HEK293 (cell line): Measurements from ENCODE around the gene CKB.

Experiments
- GLIS1 ChIP-seq: fragments of 450-650 bp; formaldehyde crosslinking; IDR thresholded peaks from 2 replicates; pipeline ENCODE4 v1.5.1; 2016; ENCODE audit warnings: missing biosample characterization, missing genetic modification characterization
- HIC1 ChIP-seq: fragments of 450-650 bp; formaldehyde crosslinking; IDR thresholded peaks from 2 replicates; pipeline ENCODE4 v1.5.1; 2016; ENCODE audit warnings: missing biosample characterization, missing genetic modification characterization
- IKZF3 ChIP-seq: fragments of 450-650 bp; IDR thresholded peaks from 2 replicates; pipeline ENCODE4 v1.5.0; 2018; ENCODE audit warnings: missing biosample characterization, mild to moderate bottlenecking, missing genetic modification characterization, moderate library complexity
- PRDM2 ChIP-seq: fragments of 450-650 bp; formaldehyde crosslinking; IDR thresholded peaks from 2 replicates; pipeline ENCODE4 v1.5.1; 2016; ENCODE audit warnings: missing biosample characterization, missing genetic modification characterization, borderline replicate concordance
- TRIM28 ChIP-seq: IDR thresholded peaks from 2 replicates; pipeline ENCODE4 v1.6.1; 2011; ENCODE audit warnings: low read length, control low read depth, borderline replicate concordance
- ZBTB17 ChIP-seq: fragments of 450-650 bp; formaldehyde crosslinking; IDR thresholded peaks from 2 replicates; pipeline ENCODE4 v1.5.1; 2016; ENCODE audit warnings: missing biosample characterization, missing genetic modification characterization
- ZBTB20 ChIP-seq: fragments of 450-650 bp; formaldehyde crosslinking; IDR thresholded peaks from 2 replicates; pipeline ENCODE4 v1.5.1; 2016; ENCODE audit warnings: missing biosample characterization, missing genetic modification characterization
- ZBTB49 ChIP-seq: fragments of 450-650 bp; formaldehyde crosslinking; IDR thresholded peaks from 2 replicates; pipeline ENCODE4 v1.5.1; 2016; ENCODE audit warnings: missing biosample characterization, missing genetic modification characterization, low read depth
- ZBTB7A ChIP-seq: fragments of 450-650 bp; formaldehyde crosslinking; IDR thresholded peaks from 2 replicates; pipeline ENCODE4 v1.5.1; 2016; ENCODE audit warnings: low read depth, missing biosample characterization, missing genetic modification characterization
- ZFP69B ChIP-seq: fragments of 450-650 bp; formaldehyde crosslinking; IDR thresholded peaks from 2 replicates; pipeline ENCODE4 v1.5.1; 2016; ENCODE audit warnings: missing biosample characterization, missing genetic modification characterization
- ZNF16 ChIP-seq: fragments of 450-650 bp; formaldehyde crosslinking; IDR thresholded peaks from 2 replicates; pipeline ENCODE4 v1.5.1; 2016; ENCODE audit warnings: low read depth, missing biosample characterization, missing genetic modification characterization
- ZNF175 ChIP-seq: fragments of 450-650 bp; formaldehyde crosslinking; IDR thresholded peaks from 2 replicates; pipeline ENCODE4 v1.5.1; 2016; ENCODE audit warnings: missing biosample characterization, missing genetic modification characterization
- ZNF184 ChIP-seq: fragments of 450-650 bp; IDR thresholded peaks from 2 replicates; pipeline ENCODE4 v1.5.1; 2018; ENCODE audit warnings: missing biosample characterization, mild to moderate bottlenecking, missing genetic modification characterization
- ZNF23 ChIP-seq: fragments of 450-650 bp; formaldehyde crosslinking; IDR thresholded peaks from 2 replicates; pipeline ENCODE4 v1.5.1; 2016; ENCODE audit warnings: missing biosample characterization, missing genetic modification characterization, borderline replicate concordance
- ZNF239 ChIP-seq: fragments of 450-650 bp; formaldehyde crosslinking; IDR thresholded peaks from 2 replicates; pipeline ENCODE4 v1.5.1; 2016; ENCODE audit warnings: missing biosample characterization, missing genetic modification characterization
- ZNF398 ChIP-seq: fragments of 450-650 bp; formaldehyde crosslinking; IDR thresholded peaks from 2 replicates; pipeline ENCODE4 v1.5.1; 2017; ENCODE audit warnings: missing biosample characterization, missing genetic modification characterization
- ZNF530 ChIP-seq: fragments of 450-650 bp; formaldehyde crosslinking; IDR thresholded peaks from 2 replicates; pipeline ENCODE4 v1.5.1; 2016; ENCODE audit warnings: low read depth, missing biosample characterization, missing genetic modification characterization
- ZNF544 ChIP-seq: fragments of 450-650 bp; formaldehyde crosslinking; IDR thresholded peaks from 2 replicates; pipeline ENCODE4 v1.5.0; 2017; ENCODE audit warnings: missing biosample characterization, missing genetic modification characterization
- ZNF558 ChIP-seq: fragments of 450-650 bp; formaldehyde crosslinking; IDR thresholded peaks from 2 replicates; pipeline ENCODE4 v1.5.1; 2016; ENCODE audit warnings: missing biosample characterization, missing genetic modification characterization
- ZNF571 ChIP-seq: fragments of 450-650 bp; formaldehyde crosslinking; IDR thresholded peaks from 2 replicates; pipeline ENCODE4 v1.5.0; 2017; ENCODE audit warnings: missing biosample characterization, missing genetic modification characterization
- ZNF664 ChIP-seq: fragments of 450-650 bp; formaldehyde crosslinking; IDR thresholded peaks from 2 replicates; pipeline ENCODE4 v1.5.1; 2016; ENCODE audit warnings: missing biosample characterization, missing genetic modification characterization
- ZNF768 ChIP-seq: fragments of 450-650 bp; formaldehyde crosslinking; IDR thresholded peaks from 2 replicates; pipeline ENCODE4 v1.5.1; 2018; ENCODE audit warnings: missing biosample characterization, mild to moderate bottlenecking, missing genetic modification characterization
- ZNF830 ChIP-seq: fragments of 450-650 bp; IDR thresholded peaks from 2 replicates; pipeline ENCODE4 v1.5.0; 2018; ENCODE audit warnings: missing biosample characterization, missing genetic modification characterization, low read depth, mild to moderate bottlenecking, moderate library complexity
- ZNF843 ChIP-seq: fragments of 450-650 bp; formaldehyde crosslinking; IDR thresholded peaks from 2 replicates; pipeline ENCODE4 v1.5.1; 2016; ENCODE audit warnings: missing biosample characterization, missing genetic modification characterization
- ZSCAN18 ChIP-seq: fragments of 450-650 bp; formaldehyde crosslinking; IDR thresholded peaks from 2 replicates; pipeline ENCODE4 v1.5.1; 2016; ENCODE audit warnings: missing biosample characterization, missing genetic modification characterization
- ZSCAN23 ChIP-seq: fragments of 450-650 bp; formaldehyde crosslinking; IDR thresholded peaks from 2 replicates; pipeline ENCODE4 v1.5.1; 2016; ENCODE audit warnings: missing biosample characterization, missing genetic modification characterization

The CKB gene

GRCh38 chr14:103522649-103523574 is at the start of gene CKB (continued):
- no peak for TF ChIP-seq ZNF23 (tag by site-specific recombination)
- TF ChIP-seq TRIM28 = no peak
- no peak for TF ChIP-seq ZNF558
- no peak for TF ChIP-seq ZSCAN18
- TF ChIP-seq ZNF664 (tag by site-specific recombination) = no peak
- no peak for TF ChIP-seq ZNF544 (tag by site-specific recombination)
- no peak for TF ChIP-seq ZNF398 (tag by site-specific recombination)
- TF ChIP-seq ZBTB49 (tag by site-specific recombination) = no peak
- TF ChIP-seq ZSCAN23 (tag by site-specific recombination) = no peak
- no peak for TF ChIP-seq ZNF184 (tag by site-specific recombination)
- TF ChIP-seq ZNF571 = no peak
- peak; percentile 72; the same call in 1 of the 2 replicates for TF ChIP-seq HIC1 (tag by site-specific recombination)
- 0 out of 2 replicates have a peak, but pooled peaks have one; percentile 20 for TF ChIP-seq ZNF843 (tag by site-specific recombination)
- no peak for TF ChIP-seq ZFP69B (tag by site-specific recombination)
- no peak for TF ChIP-seq PRDM2 (tag by site-specific recombination)
- peak; percentile 39 for TF ChIP-seq ZBTB17
- TF ChIP-seq ZNF530 (tag by site-specific recombination) = no peak
- TF ChIP-seq ZNF16 (tag by site-specific recombination) = no peak
- no peak for TF ChIP-seq ZBTB20 (tag by site-specific recombination)
- no peak for TF ChIP-seq ZNF239 (tag by site-specific recombination)
- no peak; the same call in 1 of the 2 replicates for TF ChIP-seq GLIS1
- TF ChIP-seq ZNF768 = no peak
- TF ChIP-seq ZNF175 (tag by site-specific recombination) = no peak
- TF ChIP-seq ZBTB7A (tag by site-specific recombination) = peak; percentile 92
- no peak for TF ChIP-seq IKZF3 (tag by site-specific recombination)
- TF ChIP-seq ZNF830 (tag by site-specific recombination) = no peak
